HEK293 (cell line): Measurements from ENCODE around the gene TK1.

ENCODE experiments used
- EGR2 ChIP-seq: fragments of 450-650 bp; formaldehyde crosslinking; IDR thresholded peaks from 2 replicates; pipeline ENCODE4 v1.5.1; 2016; ENCODE audit warnings: low read depth, missing biosample characterization, missing genetic modification characterization
- KLF10 ChIP-seq: fragments of 450-650 bp; IDR thresholded peaks from 2 replicates; pipeline ENCODE4 v1.5.1; 2018; ENCODE audit warnings: missing biosample characterization, mild to moderate bottlenecking, missing genetic modification characterization
- ZBTB8A ChIP-seq: fragments of 450-650 bp; formaldehyde crosslinking; IDR thresholded peaks from 2 replicates; pipeline ENCODE4 v1.5.1; 2016; ENCODE audit warnings: missing biosample characterization, missing genetic modification characterization
- ZEB2 ChIP-seq: fragments of 450-650 bp; formaldehyde crosslinking; IDR thresholded peaks from 2 replicates; pipeline ENCODE4 v1.5.1; 2016; ENCODE audit warnings: missing biosample characterization, missing genetic modification characterization
- ZNF140 ChIP-seq: fragments of 450-650 bp; formaldehyde crosslinking; IDR thresholded peaks from 2 replicates; pipeline ENCODE4 v1.5.1; 2016; ENCODE audit warnings: missing biosample characterization, missing genetic modification characterization
- ZNF146 ChIP-seq: fragments of 450-650 bp; formaldehyde crosslinking; IDR thresholded peaks from 2 replicates; pipeline ENCODE4 v1.5.1; 2016; ENCODE audit warnings: missing biosample characterization, missing genetic modification characterization
- ZNF155 ChIP-seq: fragments of 450-650 bp; formaldehyde crosslinking; IDR thresholded peaks from 2 replicates; pipeline ENCODE4 v1.5.1; 2016; ENCODE audit warnings: missing biosample characterization, missing genetic modification characterization
- ZNF211 ChIP-seq: fragments of 450-650 bp; formaldehyde crosslinking; IDR thresholded peaks from 2 replicates; pipeline ENCODE4 v1.5.1; 2016; ENCODE audit warnings: low read depth, missing biosample characterization, missing genetic modification characterization
- ZNF529 ChIP-seq: fragments of 450-650 bp; formaldehyde crosslinking; IDR thresholded peaks from 2 replicates; pipeline ENCODE4 v1.5.1; 2017; ENCODE audit warnings: missing genetic modification characterization, missing biosample characterization; ENCODE audit not compliant: insufficient replicate concordance
- ZNF629 ChIP-seq: fragments of 450-650 bp; formaldehyde crosslinking; IDR thresholded peaks from 2 replicates; pipeline ENCODE4 v1.5.1; 2017; ENCODE audit warnings: missing biosample characterization, missing genetic modification characterization
- ZNF747 ChIP-seq: fragments of 450-650 bp; formaldehyde crosslinking; IDR thresholded peaks from 2 replicates; pipeline ENCODE4 v1.5.1; 2016; ENCODE audit warnings: missing biosample characterization, missing genetic modification characterization
- ZNF777 ChIP-seq: fragments of 450-650 bp; formaldehyde crosslinking; IDR thresholded peaks from 2 replicates; pipeline ENCODE4 v1.5.1; 2017; ENCODE audit warnings: missing biosample characterization, missing genetic modification characterization, borderline replicate concordance
- TF ChIP-seq, protein P1 (sequence below): fragments of 450-650 bp; formaldehyde crosslinking; IDR thresholded peaks from 2 replicates; pipeline ENCODE4 v1.5.1; 2016; ENCODE audit warnings: missing biosample characterization, missing genetic modification characterization
- TF ChIP-seq, protein P2 (sequence below): fragments of 450-650 bp; formaldehyde crosslinking; IDR thresholded peaks from 2 replicates; pipeline ENCODE4 v1.5.1; 2016; ENCODE audit warnings: missing biosample characterization, missing genetic modification characterization, low read depth
- TF ChIP-seq, protein P3 (sequence below): fragments of 450-650 bp; formaldehyde crosslinking; IDR thresholded peaks from 2 replicates; pipeline ENCODE4 v1.5.1; 2016; ENCODE audit warnings: missing biosample characterization, missing genetic modification characterization
- TF ChIP-seq, protein P4 (sequence below): IDR thresholded peaks from 2 replicates; pipeline ENCODE4 v1.6.1; 2011; ENCODE audit warnings: mild to moderate bottlenecking, low read depth, low read length, borderline replicate concordance
- TF ChIP-seq, protein P5 (sequence below): fragments of 450-650 bp; formaldehyde crosslinking; IDR thresholded peaks from 2 replicates; pipeline ENCODE4 v1.5.1; 2016; ENCODE audit warnings: missing biosample characterization, missing genetic modification characterization
- TF ChIP-seq, protein P6 (sequence below): fragments of 450-650 bp; formaldehyde crosslinking; IDR thresholded peaks from 2 replicates; pipeline ENCODE4; 2016; ENCODE audit warnings: missing biosample characterization, missing genetic modification characterization
- TF ChIP-seq, protein P7 (sequence below): fragments of 450-650 bp; formaldehyde crosslinking; IDR thresholded peaks from 2 replicates; pipeline ENCODE4 v1.5.1; 2016; ENCODE audit warnings: missing biosample characterization, missing genetic modification characterization
- TF ChIP-seq, protein P8 (sequence below): fragments of 450-650 bp; formaldehyde crosslinking; IDR thresholded peaks from 2 replicates; pipeline ENCODE4 v1.5.1; 2016; ENCODE audit warnings: missing biosample characterization, missing genetic modification characterization
- TF ChIP-seq, protein P9 (sequence below): fragments of 450-650 bp; formaldehyde crosslinking; IDR thresholded peaks from 2 replicates; pipeline ENCODE4 v1.5.1; 2017; ENCODE audit warnings: missing biosample characterization, missing genetic modification characterization

TK1 gene

DNA sequence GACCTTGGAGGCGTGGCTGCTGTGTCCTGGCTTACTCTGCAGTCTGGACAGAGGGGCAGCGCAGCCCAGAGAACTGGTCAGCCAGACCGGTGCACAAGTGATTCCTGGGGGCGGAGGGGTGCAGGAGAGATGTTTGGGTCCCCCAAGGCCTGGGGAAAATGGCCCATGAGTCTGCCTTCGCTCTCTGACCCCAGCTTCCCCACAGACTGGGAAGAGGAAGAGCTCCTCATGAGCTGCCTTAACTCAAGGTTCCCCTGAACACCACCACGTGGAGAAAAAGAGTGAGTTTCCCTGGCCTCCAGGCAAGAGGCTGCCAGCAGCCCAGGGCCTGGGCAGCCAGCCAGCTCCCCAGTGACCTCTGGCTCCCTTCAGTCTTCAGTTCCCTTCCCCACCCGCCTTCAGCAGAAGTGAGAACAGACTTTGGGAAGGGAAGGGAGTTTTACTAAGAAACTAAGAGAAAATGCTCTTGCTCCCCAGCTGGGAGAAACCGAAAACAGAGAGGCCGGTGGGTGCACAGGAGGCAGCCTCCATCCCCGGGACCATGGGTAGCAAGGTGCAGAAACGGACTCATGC, 42.6 kb downstream of the TK1 start (continued):
- TF ChIP-seq, protein P1, sequence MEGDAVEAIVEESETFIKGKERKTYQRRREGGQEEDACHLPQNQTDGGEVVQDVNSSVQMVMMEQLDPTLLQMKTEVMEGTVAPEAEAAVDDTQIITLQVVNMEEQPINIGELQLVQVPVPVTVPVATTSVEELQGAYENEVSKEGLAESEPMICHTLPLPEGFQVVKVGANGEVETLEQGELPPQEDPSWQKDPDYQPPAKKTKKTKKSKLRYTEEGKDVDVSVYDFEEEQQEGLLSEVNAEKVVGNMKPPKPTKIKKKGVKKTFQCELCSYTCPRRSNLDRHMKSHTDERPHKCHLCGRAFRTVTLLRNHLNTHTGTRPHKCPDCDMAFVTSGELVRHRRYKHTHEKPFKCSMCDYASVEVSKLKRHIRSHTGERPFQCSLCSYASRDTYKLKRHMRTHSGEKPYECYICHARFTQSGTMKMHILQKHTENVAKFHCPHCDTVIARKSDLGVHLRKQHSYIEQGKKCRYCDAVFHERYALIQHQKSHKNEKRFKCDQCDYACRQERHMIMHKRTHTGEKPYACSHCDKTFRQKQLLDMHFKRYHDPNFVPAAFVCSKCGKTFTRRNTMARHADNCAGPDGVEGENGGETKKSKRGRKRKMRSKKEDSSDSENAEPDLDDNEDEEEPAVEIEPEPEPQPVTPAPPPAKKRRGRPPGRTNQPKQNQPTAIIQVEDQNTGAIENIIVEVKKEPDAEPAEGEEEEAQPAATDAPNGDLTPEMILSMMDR: 0 out of 2 replicates have a peak, but pooled peaks have one; percentile 19
- TF ChIP-seq, protein P2, sequence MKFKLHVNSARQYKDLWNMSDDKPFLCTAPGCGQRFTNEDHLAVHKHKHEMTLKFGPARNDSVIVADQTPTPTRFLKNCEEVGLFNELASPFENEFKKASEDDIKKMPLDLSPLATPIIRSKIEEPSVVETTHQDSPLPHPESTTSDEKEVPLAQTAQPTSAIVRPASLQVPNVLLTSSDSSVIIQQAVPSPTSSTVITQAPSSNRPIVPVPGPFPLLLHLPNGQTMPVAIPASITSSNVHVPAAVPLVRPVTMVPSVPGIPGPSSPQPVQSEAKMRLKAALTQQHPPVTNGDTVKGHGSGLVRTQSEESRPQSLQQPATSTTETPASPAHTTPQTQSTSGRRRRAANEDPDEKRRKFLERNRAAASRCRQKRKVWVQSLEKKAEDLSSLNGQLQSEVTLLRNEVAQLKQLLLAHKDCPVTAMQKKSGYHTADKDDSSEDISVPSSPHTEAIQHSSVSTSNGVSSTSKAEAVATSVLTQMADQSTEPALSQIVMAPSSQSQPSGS (tag by site-specific recombination): no peak
- TF ChIP-seq ZNF747 (tag by site-specific recombination) (no peak), EGR2 (tag by site-specific recombination) (no peak), ZNF146 (no peak), ZNF155 (tag by site-specific recombination) (no peak), ZNF211 (no peak), ZNF529 (tag by site-specific recombination) (no peak), ZNF140 (tag by site-specific recombination) (no peak), ZEB2 (tag by site-specific recombination) (no peak), ZBTB8A (no peak), ZNF777 (tag by site-specific recombination) (no peak), KLF10 (tag by site-specific recombination) (no peak), ZNF629 (tag by site-specific recombination) (no peak)
- TF ChIP-seq, protein P3, sequence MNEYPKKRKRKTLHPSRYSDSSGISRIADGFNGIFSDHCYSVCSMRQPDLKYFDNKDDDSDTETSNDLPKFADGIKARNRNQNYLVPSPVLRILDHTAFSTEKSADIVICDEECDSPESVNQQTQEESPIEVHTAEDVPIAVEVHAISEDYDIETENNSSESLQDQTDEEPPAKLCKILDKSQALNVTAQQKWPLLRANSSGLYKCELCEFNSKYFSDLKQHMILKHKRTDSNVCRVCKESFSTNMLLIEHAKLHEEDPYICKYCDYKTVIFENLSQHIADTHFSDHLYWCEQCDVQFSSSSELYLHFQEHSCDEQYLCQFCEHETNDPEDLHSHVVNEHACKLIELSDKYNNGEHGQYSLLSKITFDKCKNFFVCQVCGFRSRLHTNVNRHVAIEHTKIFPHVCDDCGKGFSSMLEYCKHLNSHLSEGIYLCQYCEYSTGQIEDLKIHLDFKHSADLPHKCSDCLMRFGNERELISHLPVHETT: no peak
- TF ChIP-seq, protein P4, sequence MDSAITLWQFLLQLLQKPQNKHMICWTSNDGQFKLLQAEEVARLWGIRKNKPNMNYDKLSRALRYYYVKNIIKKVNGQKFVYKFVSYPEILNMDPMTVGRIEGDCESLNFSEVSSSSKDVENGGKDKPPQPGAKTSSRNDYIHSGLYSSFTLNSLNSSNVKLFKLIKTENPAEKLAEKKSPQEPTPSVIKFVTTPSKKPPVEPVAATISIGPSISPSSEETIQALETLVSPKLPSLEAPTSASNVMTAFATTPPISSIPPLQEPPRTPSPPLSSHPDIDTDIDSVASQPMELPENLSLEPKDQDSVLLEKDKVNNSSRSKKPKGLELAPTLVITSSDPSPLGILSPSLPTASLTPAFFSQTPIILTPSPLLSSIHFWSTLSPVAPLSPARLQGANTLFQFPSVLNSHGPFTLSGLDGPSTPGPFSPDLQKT: no peak
- TF ChIP-seq, protein P5, sequence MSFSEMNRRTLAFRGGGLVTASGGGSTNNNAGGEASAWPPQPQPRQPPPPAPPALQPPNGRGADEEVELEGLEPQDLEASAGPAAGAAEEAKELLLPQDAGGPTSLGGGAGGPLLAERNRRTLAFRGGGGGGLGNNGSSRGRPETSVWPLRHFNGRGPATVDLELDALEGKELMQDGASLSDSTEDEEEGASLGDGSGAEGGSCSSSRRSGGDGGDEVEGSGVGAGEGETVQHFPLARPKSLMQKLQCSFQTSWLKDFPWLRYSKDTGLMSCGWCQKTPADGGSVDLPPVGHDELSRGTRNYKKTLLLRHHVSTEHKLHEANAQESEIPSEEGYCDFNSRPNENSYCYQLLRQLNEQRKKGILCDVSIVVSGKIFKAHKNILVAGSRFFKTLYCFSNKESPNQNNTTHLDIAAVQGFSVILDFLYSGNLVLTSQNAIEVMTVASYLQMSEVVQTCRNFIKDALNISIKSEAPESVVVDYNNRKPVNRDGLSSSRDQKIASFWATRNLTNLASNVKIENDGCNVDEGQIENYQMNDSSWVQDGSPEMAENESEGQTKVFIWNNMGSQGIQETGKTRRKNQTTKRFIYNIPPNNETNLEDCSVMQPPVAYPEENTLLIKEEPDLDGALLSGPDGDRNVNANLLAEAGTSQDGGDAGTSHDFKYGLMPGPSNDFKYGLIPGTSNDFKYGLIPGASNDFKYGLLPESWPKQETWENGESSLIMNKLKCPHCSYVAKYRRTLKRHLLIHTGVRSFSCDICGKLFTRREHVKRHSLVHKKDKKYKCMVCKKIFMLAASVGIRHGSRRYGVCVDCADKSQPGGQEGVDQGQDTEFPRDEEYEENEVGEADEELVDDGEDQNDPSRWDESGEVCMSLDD (tag by site-specific recombination): no peak
- TF ChIP-seq, protein P6, sequence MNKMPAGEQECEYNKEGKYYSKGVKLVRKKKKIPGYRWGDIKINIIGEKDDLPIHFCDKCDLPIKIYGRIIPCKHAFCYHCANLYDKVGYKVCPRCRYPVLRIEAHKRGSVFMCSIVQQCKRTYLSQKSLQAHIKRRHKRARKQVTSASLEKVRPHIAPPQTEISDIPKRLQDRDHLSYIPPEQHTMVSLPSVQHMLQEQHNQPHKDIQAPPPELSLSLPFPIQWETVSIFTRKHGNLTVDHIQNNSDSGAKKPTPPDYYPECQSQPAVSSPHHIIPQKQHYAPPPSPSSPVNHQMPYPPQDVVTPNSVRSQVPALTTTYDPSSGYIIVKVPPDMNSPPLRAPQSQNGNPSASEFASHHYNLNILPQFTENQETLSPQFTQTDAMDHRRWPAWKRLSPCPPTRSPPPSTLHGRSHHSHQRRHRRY (tag by site-specific recombination): no peak
- TF ChIP-seq, protein P7, sequence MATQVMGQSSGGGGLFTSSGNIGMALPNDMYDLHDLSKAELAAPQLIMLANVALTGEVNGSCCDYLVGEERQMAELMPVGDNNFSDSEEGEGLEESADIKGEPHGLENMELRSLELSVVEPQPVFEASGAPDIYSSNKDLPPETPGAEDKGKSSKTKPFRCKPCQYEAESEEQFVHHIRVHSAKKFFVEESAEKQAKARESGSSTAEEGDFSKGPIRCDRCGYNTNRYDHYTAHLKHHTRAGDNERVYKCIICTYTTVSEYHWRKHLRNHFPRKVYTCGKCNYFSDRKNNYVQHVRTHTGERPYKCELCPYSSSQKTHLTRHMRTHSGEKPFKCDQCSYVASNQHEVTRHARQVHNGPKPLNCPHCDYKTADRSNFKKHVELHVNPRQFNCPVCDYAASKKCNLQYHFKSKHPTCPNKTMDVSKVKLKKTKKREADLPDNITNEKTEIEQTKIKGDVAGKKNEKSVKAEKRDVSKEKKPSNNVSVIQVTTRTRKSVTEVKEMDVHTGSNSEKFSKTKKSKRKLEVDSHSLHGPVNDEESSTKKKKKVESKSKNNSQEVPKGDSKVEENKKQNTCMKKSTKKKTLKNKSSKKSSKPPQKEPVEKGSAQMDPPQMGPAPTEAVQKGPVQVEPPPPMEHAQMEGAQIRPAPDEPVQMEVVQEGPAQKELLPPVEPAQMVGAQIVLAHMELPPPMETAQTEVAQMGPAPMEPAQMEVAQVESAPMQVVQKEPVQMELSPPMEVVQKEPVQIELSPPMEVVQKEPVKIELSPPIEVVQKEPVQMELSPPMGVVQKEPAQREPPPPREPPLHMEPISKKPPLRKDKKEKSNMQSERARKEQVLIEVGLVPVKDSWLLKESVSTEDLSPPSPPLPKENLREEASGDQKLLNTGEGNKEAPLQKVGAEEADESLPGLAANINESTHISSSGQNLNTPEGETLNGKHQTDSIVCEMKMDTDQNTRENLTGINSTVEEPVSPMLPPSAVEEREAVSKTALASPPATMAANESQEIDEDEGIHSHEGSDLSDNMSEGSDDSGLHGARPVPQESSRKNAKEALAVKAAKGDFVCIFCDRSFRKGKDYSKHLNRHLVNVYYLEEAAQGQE (tag by site-specific recombination): peak; percentile 40; the same call in 1 of the 2 replicates
- TF ChIP-seq, protein P8, sequence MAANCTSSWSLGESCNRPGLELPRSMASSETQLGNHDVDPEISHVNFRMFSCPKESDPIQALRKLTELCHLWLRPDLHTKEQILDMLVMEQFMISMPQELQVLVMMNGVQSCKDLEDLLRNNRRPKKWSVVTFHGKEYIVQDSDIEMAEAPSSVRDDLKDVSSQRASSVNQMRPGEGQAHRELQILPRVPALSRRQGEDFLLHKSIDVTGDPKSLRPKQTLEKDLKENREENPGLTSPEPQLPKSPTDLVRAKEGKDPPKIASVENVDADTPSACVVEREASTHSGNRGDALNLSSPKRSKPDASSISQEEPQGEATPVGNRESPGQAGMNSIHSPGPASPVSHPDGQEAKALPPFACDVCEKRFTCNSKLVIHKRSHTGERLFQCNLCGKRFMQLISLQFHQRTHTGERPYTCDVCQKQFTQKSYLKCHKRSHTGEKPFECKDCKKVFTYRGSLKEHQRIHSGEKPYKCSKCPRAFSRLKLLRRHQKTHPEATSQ: no peak
- TF ChIP-seq, protein P9, sequence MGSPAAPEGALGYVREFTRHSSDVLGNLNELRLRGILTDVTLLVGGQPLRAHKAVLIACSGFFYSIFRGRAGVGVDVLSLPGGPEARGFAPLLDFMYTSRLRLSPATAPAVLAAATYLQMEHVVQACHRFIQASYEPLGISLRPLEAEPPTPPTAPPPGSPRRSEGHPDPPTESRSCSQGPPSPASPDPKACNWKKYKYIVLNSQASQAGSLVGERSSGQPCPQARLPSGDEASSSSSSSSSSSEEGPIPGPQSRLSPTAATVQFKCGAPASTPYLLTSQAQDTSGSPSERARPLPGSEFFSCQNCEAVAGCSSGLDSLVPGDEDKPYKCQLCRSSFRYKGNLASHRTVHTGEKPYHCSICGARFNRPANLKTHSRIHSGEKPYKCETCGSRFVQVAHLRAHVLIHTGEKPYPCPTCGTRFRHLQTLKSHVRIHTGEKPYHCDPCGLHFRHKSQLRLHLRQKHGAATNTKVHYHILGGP: no peak
